Spleen (tissue), 11 donors: ENCODE results near the gene VAV1. TPM values are rescaled to one million over a fixed set of nuclear protein-coding genes. Genes with fewer than 3 reads are reported as not detected.
A peak's percentile ranks its signal among the peaks of the same experiment; 100 is the strongest.

ENCODE experiments used
- DNase-seq: peaks from one replicate; pipeline ENCODE4 v3.0.0-alpha.2; 2020
- H3K27ac ChIP-seq, 8 donors: fragments of 200-600 bp; sonication (generic) in 7 of 8; 1 replicate in 4 of 8; 2 replicates in 4 of 8; pipeline versions ENCODE4 v1.5.0 to v1.8.0; 2016 to 2021; ENCODE audit warnings: inconsistent platforms in 4 of 8, mild to moderate bottlenecking in 4 of 8, moderate library complexity in 1 of 8
- H3K27me3 ChIP-seq, 7 donors: fragments of 200-600 bp; sonication (generic) in 6 of 7; replicated peaks in 1 of 7; 1 replicate in 4 of 7; 2 replicates in 3 of 7; pipeline versions ENCODE4 v1.5.0 to v1.8.0; 2016 to 2021; ENCODE audit warnings: inconsistent platforms in 3 of 7, mild to moderate bottlenecking in 1 of 7
- H3K36me3 ChIP-seq, 6 donors: fragments of 200-600 bp; sonication (generic) in 5 of 6; 1 replicate in 4 of 6; 2 replicates in 2 of 6; pipeline versions ENCODE4 v1.5.0 to v1.8.0; 2016 to 2021; ENCODE audit warnings: inconsistent platforms in 2 of 6
- H3K4me1 ChIP-seq, 6 donors: fragments of 200-600 bp; sonication (generic) in 5 of 6; 1 replicate in 3 of 6; 2 replicates in 3 of 6; pipeline versions ENCODE4 v1.5.0 to v1.8.0; 2016 to 2021; ENCODE audit warnings: inconsistent platforms in 3 of 6
- H3K4me3 ChIP-seq, 8 donors: fragments of 200-600 bp; sonication (generic) in 7 of 8; 1 replicate in 4 of 8; 2 replicates in 4 of 8; pipeline versions ENCODE4 v1.5.0 to v1.8.0; 2016 to 2021; ENCODE audit warnings: inconsistent platforms in 4 of 8, mild to moderate bottlenecking in 4 of 8, moderate library complexity in 2 of 8
- H3K9me3 ChIP-seq, 8 donors: fragments of 200-600 bp; sonication (generic) in 7 of 8; 1 replicate in 4 of 8; 2 replicates in 4 of 8; pipeline versions ENCODE4 v1.5.0 to v1.8.0; 2016 to 2021; ENCODE audit warnings: inconsistent platforms in 4 of 8
- POLR2A ChIP-seq, 3 donors: fragments of 450-650 bp; IDR thresholded peaks; one replicate each; pipeline ENCODE4 v1.5.1; 2017; ENCODE audit warnings: antibody characterized with exemption in 3 of 3, mild to moderate bottlenecking in 1 of 3
- POLR2AphosphoS5 ChIP-seq, 3 donors: sonication (generic); formaldehyde crosslinking; IDR thresholded peaks; one replicate each; pipeline ENCODE4 v1.5.1; 2017; ENCODE audit warnings: antibody characterized with exemption in 3 of 3
- WGBS, 5 donors: extraction: QIAGEN DNeasy Blood & Tissue Kit in 3 of 5; methylation state at CpG; one replicate each; pipeline versions ENCODE4 v1.1.5 to v1.1.7; 2013 to 2018; 5-methylcytosine and 5-hydroxymethylcytosine counted together
- intact Hi-C: fragments of 100-400 bp; cut with DNase I; formaldehyde crosslinking; loops from one replicate; pipeline ENCODE4 v1.15.0; 2023; ENCODE audit warnings: low total_unique reads
- polyA plus RNA-seq, 3 donors: library from polyadenylated mRNA; stranded (reverse); fragments of 200-250 nt; gene quantifications; one replicate each; pipeline ENCODE4 v1.2.1, GENCODE V29; 2013
- total RNA-seq, 7 donors: library from RNA; depleted of rRNA in 3 of 7; stranded (reverse); fragments of >200 nt in 3 of 7; fragmentation: NEBNext Ultra II Directional in 4 of 7; extraction: Animal tissue kit (Norgen Biotek cat#: 25700) in 4 of 7; gene quantifications; one replicate each; pipeline versions ENCODE4 v1.1.0 to v1.2.1, GENCODE V29; 2016 to 2021
- TF ChIP-seq, protein P1 (sequence below), 11 experiments: fragments of 200-600 bp in 7 of 11; fragments of 450-650 bp in 4 of 11; sonication (generic) in 4 of 11; IDR thresholded peaks in 8 of 11; conservative IDR thresholded peaks in 3 of 11; 1 replicate in 7 of 11; 2 replicates in 4 of 11; pipeline versions ENCODE4 v1.4.0 to v1.8.0; 2016 to 2021; ENCODE audit warnings: antibody characterized with exemption in 11 of 11, inconsistent platforms in 4 of 11, mild to moderate bottlenecking in 1 of 11
- donor health status: healthy with polysubstance abuse.
- donor health status: DM: no; HTN: no; CAD: no; lungs with moderate emphysema.
- donor health status: DM: no; HTN: no; CAD: no.
- donor health status: Bipolar disorder and iron deficiency.
- donor health status: healthy.
- donor health status: DM: no; HTN: no; CAD: no.
- donor health status: DM: yes; HTN: yes; CAD: no.

The VAV1 gene
- total and polyA plus RNA-seq, 10 donors = 34.8 to 151 (median 83.1) TPM

DNA sequence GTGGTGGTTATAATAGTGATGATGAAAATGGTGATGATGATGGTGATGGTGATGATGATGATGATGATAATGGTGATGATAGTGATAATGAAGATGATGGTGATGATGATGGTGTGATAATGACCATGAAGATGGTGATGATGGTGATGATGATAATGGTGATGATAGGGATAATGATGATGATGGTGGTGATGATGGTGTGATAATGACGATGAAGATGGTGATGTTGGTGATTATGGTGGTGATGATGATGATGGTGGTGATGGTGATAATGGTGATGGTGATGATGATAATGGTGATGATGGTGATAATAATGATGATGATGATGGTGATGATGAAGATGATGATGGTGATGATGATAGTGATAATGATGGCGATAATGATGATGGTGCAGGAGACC lies 116.5 kb downstream of the VAV1 start:
- peaks cover 0 to 18% (median 9%) of the 10 kb centered on the region in 8 donors for H3K9me3 ChIP-seq
- H3K36me3 ChIP-seq = no peaks in the 10 kb centered on the region
- DNase-seq = no peak
- 91 to 94% (median 92%) methylated on average over 2 of the region's 2 CpGs for WGBS, 5 donors
- H3K27ac ChIP-seq = no peak overlapping the region
- H3K27me3 ChIP-seq = no peaks in the 10 kb centered on the region
- H3K4me1 ChIP-seq = peaks cover 0 to 68% (median 25%) of the 10 kb centered on the region in 6 donors
- H3K4me3 ChIP-seq = peak overlapping the region in 1 of 8 donors; percentile 37
- intact Hi-C loops = no loop called here
- TF ChIP-seq, protein P1, sequence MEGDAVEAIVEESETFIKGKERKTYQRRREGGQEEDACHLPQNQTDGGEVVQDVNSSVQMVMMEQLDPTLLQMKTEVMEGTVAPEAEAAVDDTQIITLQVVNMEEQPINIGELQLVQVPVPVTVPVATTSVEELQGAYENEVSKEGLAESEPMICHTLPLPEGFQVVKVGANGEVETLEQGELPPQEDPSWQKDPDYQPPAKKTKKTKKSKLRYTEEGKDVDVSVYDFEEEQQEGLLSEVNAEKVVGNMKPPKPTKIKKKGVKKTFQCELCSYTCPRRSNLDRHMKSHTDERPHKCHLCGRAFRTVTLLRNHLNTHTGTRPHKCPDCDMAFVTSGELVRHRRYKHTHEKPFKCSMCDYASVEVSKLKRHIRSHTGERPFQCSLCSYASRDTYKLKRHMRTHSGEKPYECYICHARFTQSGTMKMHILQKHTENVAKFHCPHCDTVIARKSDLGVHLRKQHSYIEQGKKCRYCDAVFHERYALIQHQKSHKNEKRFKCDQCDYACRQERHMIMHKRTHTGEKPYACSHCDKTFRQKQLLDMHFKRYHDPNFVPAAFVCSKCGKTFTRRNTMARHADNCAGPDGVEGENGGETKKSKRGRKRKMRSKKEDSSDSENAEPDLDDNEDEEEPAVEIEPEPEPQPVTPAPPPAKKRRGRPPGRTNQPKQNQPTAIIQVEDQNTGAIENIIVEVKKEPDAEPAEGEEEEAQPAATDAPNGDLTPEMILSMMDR (IDR thresholded peaks at IDR 0.05 in 8 of 11, conservative IDR thresholded peaks at IDR 0.05 in 3 of 11) = no peak
- no peak for TF ChIP-seq POLR2A (IDR thresholded peaks at IDR 0.05)

DNA sequence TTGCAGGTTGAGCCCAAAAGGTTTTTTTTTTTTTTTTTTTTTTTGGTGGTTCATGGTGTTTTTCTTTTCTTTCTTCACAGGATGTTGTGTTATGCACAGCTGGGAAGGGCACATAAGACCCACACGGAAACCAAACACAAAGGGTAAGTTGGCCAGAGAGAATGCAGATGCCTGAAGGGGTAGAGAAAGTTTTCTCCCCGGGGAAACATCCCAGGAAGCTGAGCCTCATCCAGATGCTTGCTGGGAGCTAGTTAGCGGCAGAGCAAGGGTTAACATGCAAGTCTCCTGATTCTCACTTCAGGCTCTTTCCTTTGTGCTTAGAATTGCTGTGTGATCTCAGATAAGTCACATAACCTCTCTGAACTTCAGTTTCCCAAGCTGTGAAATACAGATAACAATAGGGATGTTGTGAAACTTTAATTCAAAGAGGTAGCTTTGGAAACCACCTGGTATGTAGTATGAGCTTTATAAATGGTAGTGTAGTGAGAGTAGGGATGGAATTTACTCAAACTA lies 117.9 kb downstream of the VAV1 start:
- no peak for TF ChIP-seq POLR2A (IDR thresholded peaks at IDR 0.05)
- TF ChIP-seq, protein P1 (IDR thresholded peaks at IDR 0.05 in 8 of 11, conservative IDR thresholded peaks at IDR 0.05 in 3 of 11) = no peak
- TF ChIP-seq POLR2AphosphoS5 (IDR thresholded peaks at IDR 0.05) = no peak
- intact Hi-C loops = no loop called here
- DNase-seq = no peak
- H3K4me1 ChIP-seq = peaks cover 0 to 68% (median 25%) of the 10 kb centered on the region in 6 donors
- peak overlapping the region in 6 of 8 donors; percentile 70 to 88 (median 77) for H3K27ac ChIP-seq
- peaks cover 0 to 25% (median 12%) of the 10 kb centered on the region in 8 donors for H3K9me3 ChIP-seq
- H3K4me3 ChIP-seq = no peak overlapping the region
- WGBS, 5 donors = 28 to 46% (median 29%) methylated on average over 3 of the region's 3 CpGs
- no peaks in the 10 kb centered on the region for H3K36me3 ChIP-seq
- H3K27me3 ChIP-seq = no peaks in the 10 kb centered on the region

DNA sequence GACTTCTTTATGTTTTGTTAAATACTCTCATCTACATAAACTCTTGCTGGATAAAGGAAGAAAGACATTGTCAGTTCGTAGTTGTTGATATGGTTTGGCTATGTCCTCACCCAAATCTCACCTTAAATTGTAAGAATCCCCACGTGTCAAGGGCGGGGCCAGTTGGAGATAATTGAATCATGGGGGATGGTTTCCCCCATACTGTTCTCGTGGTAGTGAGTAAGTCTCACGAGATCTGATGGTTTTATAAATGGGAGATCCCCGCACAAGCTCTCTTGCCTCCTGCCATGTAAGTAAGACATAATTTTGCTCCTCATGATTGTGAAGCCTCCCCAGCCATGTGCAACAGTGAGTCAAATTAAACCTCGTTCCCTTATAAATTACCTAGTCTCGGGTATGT lies 118.4 kb downstream of the VAV1 start:
- Histone ChIP-seq H3K4me3 (no peak overlapping the region), H3K4me1 (peaks cover 0 to 67% (median 25%) of the 10 kb centered on the region in 6 donors), H3K27ac (peak overlapping the region in 7 of 8 donors; percentile 27 to 88 (median 75)), H3K9me3 (peaks cover 0 to 29% (median 16%) of the 10 kb centered on the region in 8 donors), H3K36me3 (no peaks in the 10 kb centered on the region), H3K27me3 (no peaks in the 10 kb centered on the region)
- WGBS, 5 donors = 59 to 71% (median 61%) methylated on average over 8 of the region's 8 CpGs
- TF ChIP-seq, protein P1 (IDR thresholded peaks at IDR 0.05 in 8 of 11, conservative IDR thresholded peaks at IDR 0.05 in 3 of 11) = no peak
- no peak for TF ChIP-seq POLR2A (IDR thresholded peaks at IDR 0.05)
- TF ChIP-seq POLR2AphosphoS5 (IDR thresholded peaks at IDR 0.05) = no peak
- no peak for DNase-seq
- intact Hi-C loops = no loop called here

DNA sequence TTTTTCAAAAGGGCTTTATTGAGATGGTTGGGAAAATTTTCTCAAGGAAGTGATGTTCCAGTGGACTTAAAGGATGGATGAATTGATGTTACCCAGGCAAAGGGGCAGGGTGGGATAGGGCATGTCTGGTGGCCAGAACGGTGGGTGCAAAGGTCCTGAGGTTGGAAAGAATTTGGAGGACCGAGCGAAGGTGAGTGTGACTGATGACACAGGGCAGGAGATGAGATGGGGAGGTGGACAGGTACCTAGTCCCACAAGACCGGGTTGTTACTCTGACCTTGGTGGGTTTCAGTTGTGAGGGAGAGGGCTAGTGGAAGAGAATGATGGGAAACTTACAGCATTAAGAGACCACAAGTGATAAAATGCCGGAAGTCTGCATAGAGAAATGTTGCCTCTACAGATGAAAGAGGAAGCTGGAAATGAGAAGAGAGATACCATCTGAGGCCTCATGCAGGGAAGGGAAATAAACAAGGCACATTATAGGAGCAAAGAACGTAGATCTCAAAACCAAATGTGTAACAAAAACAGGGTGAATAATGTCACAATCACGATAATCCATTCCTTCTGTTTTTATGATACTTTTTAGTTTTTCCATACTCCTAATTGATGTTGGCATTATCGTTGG lies 119.4 kb downstream of the VAV1 start:
- H3K27me3 ChIP-seq = no peaks in the 10 kb centered on the region
- H3K9me3 ChIP-seq = peaks cover 0 to 39% (median 16%) of the 10 kb centered on the region in 8 donors
- 33 to 44% (median 34%) methylated on average over 8 of the region's 8 CpGs for WGBS, 5 donors
- peaks cover 0 to under 1% (median 0%) of the 10 kb centered on the region in 6 donors for H3K36me3 ChIP-seq
- no peak for TF ChIP-seq POLR2A (IDR thresholded peaks at IDR 0.05)
- TF ChIP-seq, protein P1 (IDR thresholded peaks at IDR 0.05 in 8 of 11, conservative IDR thresholded peaks at IDR 0.05 in 3 of 11) = no peak
- TF ChIP-seq POLR2AphosphoS5 (IDR thresholded peaks at IDR 0.05) = no peak
- H3K27ac ChIP-seq = peak overlapping the region in 7 of 8 donors; percentile 24 to 88 (median 75)
- H3K4me3 ChIP-seq = peak overlapping the region in 1 of 8 donors; percentile 40
- no peak for DNase-seq
- intact Hi-C loops = no loop called here
- H3K4me1 ChIP-seq = peaks cover 0 to 58% (median 25%) of the 10 kb centered on the region in 6 donors
